D341Med (cell line): ENCODE data around the gene FHIP2A.
"Not testable (repeated sequence)": the region's sequence is repeated elsewhere in the genome, so short reads cannot be mapped to it uniquely, and the experiment has no call there.

Source experiments
- DNase-seq: peaks from one replicate; pipeline ENCODE4 v3.0.0; 2012; ENCODE audit warnings: low spot score

FHIP2A gene

DNA sequence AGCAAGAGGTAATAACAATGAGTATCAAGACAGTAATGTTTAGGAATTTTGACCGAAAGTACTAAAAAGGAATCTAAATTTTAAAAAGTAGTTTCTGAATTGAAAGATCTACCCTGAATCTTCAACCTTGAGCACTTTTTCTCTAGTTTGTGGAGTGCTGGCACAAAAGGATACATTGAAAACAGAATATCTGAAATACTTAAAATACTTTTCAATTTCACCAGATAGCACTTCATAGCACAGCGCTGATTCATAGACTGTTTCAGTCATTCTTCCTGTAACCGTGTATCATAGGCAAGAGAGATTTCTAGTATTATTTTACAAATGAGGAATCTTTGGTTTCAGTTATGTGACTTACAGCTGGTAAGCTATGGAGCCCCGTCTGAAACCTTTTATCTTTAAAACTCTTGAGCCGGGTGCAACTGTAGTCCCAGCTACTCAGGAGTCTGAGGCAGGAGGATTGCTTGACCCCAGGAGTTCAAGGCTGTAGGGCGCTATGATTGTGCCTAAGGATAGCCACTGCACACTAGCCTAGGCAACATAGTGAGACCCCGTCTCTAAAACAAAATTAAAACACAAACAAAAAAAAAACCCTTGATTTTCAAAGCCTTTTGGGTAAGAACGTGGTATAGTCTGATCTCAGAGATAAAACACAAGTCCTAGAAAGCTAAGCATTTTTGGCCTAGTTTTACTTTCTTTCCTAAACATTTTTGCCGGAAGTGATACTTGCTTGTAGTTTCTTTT is 35.1 kb downstream of the FHIP2A start:
- no peak for DNase-seq

DNA sequence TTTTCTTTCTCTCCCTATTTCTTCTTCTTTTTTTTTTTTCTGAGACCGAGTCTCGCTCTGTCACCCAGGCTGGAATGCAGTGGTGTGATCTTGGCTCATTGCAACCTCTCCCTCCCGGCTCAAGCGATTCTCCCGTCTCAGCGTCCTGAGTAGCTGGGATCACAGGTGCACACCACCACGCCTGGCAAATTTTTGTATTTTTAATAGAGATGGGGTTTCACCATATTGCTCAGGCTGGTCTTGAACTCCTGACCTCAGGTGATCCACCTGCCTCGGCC is 35.6 kb downstream of the FHIP2A start:
- not testable (repeated sequence) for DNase-seq

DNA sequence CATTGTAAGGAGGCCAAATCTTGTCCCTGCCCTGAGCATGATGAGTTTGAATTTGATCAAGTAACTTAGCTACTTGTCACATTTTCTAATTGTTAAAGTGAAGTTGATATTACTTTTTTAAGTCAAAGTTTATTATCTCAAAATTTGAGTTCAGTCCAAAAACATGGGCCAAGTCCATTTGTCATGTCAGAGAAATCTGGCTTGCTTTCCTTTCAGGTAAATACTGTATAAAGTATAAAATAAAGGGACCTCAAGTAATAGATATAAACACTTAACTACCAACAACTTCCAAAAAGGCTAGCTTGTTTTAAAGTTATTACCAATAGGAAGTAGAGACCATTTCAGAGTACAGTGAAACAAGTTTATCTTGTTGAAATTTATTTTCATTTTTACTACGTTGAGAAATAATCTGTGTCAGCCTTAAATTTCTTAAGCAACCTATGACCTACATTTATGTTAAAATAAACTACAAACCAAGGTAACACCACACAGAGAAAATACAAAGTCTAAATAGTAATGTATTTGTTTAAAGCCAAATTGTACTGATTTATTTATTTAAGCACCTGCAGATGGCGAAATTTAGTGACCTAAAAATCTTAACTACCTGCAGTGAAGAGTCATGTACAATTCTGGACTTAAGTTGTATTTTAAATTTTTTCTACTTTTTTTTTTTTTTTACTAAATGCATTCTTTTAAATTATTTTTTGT is 36.5 kb downstream of the FHIP2A start:
- no peak for DNase-seq

DNA sequence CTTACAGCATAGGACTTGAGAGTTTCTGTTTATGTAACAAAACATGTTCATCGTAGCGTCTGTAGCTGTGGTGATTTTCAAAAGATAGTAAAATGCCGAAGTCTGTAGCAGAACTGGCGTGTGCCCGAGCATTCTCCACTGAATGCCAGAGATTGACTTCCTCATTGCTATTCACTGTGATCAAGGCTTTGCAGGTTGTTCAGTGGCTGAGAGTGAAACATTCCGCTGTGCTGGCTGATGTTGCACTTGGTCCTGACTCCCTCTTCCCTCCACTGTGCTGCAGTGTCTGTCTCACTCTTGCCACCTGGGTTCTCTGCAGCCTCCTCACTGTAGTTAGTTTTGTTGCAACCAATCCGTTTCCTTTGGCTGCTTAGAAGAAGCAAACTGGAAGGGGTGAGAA is 37.6 kb downstream of the FHIP2A start:
- DNase-seq: no peak

DNA sequence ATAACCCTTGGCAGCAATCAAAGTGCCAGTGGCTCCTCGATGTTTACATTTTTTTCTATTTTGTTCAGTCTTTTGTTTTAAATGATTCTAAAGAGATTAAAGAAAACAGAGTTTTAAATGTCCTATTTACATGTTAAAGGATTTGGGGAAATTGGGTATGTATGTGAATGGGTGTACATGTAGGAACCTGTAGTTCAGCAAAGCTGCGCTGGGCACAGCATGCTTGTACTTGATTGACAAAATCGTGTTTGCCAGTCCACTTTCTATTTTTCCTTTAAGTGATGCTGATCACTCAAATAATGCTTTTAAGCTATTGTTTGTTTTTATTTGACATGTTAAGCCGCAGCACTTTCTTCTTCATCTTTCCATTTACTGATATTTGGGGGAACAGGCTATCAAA is 40.9 kb downstream of the FHIP2A start:
- DNase-seq: no peak

DNA sequence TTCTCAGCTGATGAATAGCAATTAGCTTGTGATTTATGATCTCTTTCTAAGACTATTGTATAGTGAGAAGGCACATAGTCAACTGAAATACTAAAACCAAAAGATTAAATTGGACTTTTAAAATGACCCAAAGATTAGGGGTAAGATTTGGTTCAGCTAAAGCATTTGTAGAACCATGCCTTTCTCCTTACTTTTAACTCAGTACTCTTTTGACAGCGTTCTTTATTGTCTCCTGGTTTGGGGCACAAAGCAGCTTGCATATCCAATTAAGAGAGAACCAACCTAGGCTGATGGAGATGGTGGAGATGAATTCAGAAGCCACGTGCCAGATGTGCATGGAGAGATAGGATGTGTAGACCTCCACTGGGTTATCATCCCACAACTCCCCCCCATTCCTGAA is 45.8 kb downstream of the FHIP2A start:
- no peak for DNase-seq

DNA sequence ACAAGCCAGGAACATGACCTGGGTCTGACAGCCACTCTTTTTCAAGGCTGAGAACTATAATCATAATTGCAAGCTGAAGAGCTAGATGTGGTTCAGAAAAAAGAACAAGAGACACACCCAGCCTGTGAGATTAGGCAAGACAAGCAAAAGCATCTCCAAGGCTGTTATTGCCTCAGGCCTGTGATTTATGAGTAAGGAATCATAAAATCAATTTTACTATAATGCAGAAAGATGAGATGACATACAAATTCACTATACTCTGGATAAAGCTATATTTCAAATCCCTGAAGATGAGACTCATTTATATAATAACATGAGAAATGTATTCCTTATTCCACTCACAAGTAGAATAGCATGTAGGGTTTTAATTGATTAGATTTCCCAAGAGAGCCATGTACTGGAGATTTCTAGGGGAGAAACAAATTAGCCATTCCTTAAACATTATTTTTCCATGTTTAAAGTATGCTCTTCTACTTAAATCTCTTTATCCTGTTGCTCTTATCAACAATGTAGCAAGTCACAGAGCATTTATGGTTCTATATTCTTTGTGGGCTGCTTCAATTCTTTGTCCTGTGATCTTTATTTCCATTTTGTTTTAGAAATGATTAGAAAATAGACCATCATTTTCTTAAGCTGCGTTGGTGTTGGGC is 47.4 kb downstream of the FHIP2A start:
- no peak for DNase-seq

DNA sequence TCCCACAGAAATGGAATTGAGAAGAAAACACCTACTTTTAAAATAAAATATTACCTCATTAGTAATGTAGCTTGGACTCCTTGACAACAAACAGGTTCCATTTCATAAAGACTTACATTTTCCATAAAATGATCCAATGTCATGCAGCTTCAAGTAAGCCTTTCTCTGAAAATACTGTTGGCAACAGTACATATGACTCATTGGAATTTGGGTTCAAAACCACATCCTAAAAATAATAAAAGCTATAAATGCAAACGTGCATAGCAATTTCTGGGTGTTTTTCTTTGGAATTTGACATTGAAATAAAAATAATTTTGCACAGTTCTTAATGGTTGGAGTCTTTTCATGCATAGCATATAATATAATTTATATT is 47.9 kb downstream of the FHIP2A start:
- no peak for DNase-seq

DNA sequence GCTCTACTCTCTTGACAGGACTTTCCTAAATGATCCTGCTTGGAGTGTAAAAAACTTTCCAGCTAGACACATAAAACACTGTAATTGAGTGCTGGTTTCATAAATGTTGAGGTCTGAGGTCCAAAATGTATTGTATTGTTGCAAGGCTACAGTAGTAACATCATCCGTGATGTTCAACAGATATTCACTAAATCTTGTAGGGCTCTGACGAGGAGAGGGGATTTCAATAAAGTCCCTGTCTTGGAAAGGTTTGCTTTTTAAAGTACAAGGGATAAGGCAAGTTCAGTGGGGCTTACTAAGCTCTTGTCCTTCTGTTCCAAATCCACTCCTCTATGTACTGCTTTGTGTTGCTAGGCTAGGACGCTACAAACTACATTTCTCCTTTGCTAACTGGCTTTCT is 48.9 kb downstream of the FHIP2A start:
- DNase-seq: no peak

DNA sequence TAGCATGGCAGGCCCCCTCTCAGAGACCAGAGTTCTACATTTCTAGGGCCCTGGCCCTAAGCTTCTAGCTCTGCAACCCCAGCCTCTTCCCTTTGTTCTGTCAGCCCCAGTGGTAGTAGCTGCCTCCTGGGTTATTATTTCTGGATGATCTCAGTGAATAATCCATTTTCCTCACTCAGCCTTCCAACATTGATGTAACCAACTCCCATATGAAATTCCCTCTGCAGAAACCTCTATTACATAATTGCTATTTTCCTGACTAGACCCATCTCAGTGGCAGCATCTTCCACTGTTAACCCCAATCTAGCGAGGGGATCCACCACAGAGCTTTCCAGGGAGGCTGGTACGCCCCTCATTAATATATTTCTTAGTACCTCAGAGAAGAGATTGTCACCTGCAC is 49.8 kb downstream of the FHIP2A start:
- no peak for DNase-seq
